HepG2 (cell line): ENCODE measurements around the gene RHOT2. TPM values are rescaled to one million over a fixed set of nuclear protein-coding genes. Genes with fewer than 3 reads are reported as not detected.

Experiments
- ATF6 ChIP-seq: sonication (generic); formaldehyde crosslinking; conservative IDR thresholded peaks from 2 replicates; pipeline ENCODE4 v1.4.0; 2020; ENCODE audit warnings: missing genetic modification reagents
- HDAC1 ChIP-seq: sonication (generic); formaldehyde crosslinking; IDR thresholded peaks from 2 replicates; pipeline ENCODE4 v1.5.1; 2020; ENCODE audit warnings: mild to moderate bottlenecking, missing genetic modification reagents
- ISL2 ChIP-seq: sonication (generic); formaldehyde crosslinking; IDR thresholded peaks from 2 replicates; pipeline ENCODE4 v1.5.0; 2020; ENCODE audit warnings: missing genetic modification reagents
- MLLT10 ChIP-seq: sonication (generic); formaldehyde crosslinking; IDR thresholded peaks from 2 replicates; pipeline ENCODE4 v1.4.0; 2020; ENCODE audit warnings: missing genetic modification reagents
- NFYB ChIP-seq: sonication (generic); formaldehyde crosslinking; IDR thresholded peaks from 2 replicates; pipeline ENCODE4 v1.4.0; 2020; ENCODE audit warnings: missing genetic modification reagents
- PRDM4 ChIP-seq: sonication (generic); formaldehyde crosslinking; IDR thresholded peaks from 2 replicates; pipeline ENCODE4 v1.9.0; 2021; ENCODE audit warnings: missing genetic modification reagents, borderline replicate concordance
- RAD51 ChIP-seq: fragments of 450-650 bp; IDR thresholded peaks from 2 replicates; pipeline ENCODE4 v1.6.1; 2016; ENCODE audit warnings: borderline replicate concordance
- RXRB ChIP-seq: IDR thresholded peaks from 2 replicates; pipeline ENCODE4 v1.6.1; 2016; ENCODE audit warnings: borderline replicate concordance, missing genetic modification reagents, missing compliant biosample characterization
- SKIL ChIP-seq: sonication (generic); formaldehyde crosslinking; IDR thresholded peaks from 2 replicates; pipeline ENCODE4 v1.8.0; 2022; ENCODE audit warnings: missing genetic modification reagents, mild to moderate bottlenecking, moderate library complexity, borderline replicate concordance
- SMC3 ChIP-seq: IDR thresholded peaks from 2 replicates; pipeline ENCODE4 v1.6.1; 2011; ENCODE audit warnings: low read length, improper control_type of control experiment
- TAF15 ChIP-seq: fragments of 200-400 bp; formaldehyde crosslinking; IDR thresholded peaks from one replicate; pipeline ENCODE4 v1.6.1; 2018; ENCODE audit warnings: mild to moderate bottlenecking, low read depth, low read length; ENCODE audit not compliant: poor library complexity, severe bottlenecking
- TARDBP ChIP-seq: sonication (generic); formaldehyde crosslinking; IDR thresholded peaks from 2 replicates; pipeline ENCODE4 v1.8.0; 2022; ENCODE audit warnings: mild to moderate bottlenecking, missing genetic modification reagents
- TOE1 ChIP-seq: sonication (generic); formaldehyde crosslinking; IDR thresholded peaks from 2 replicates; pipeline ENCODE4 v1.4.0; 2020; ENCODE audit warnings: mild to moderate bottlenecking, missing genetic modification reagents
- ZNF138 ChIP-seq: sonication (generic); formaldehyde crosslinking; IDR thresholded peaks from 2 replicates; pipeline ENCODE4 v1.5.0; 2020; ENCODE audit warnings: mild to moderate bottlenecking, low read depth, missing genetic modification reagents
- ZNF234 ChIP-seq: sonication (generic); formaldehyde crosslinking; conservative IDR thresholded peaks from 2 replicates; pipeline ENCODE4 v1.5.1; 2020; ENCODE audit warnings: mild to moderate bottlenecking, missing genetic modification reagents
- ZNF382 ChIP-seq: sonication (generic); formaldehyde crosslinking; IDR thresholded peaks from 2 replicates; pipeline ENCODE4 v1.5.0; 2020; ENCODE audit warnings: missing genetic modification reagents, mild to moderate bottlenecking, borderline replicate concordance
- ZNF44 ChIP-seq: sonication (generic); formaldehyde crosslinking; IDR thresholded peaks from 2 replicates; pipeline ENCODE4 v1.5.1; 2020; ENCODE audit warnings: mild to moderate bottlenecking, missing genetic modification reagents
- ZNF501 ChIP-seq: sonication (generic); formaldehyde crosslinking; IDR thresholded peaks from 2 replicates; pipeline ENCODE4 v1.5.1; 2020; ENCODE audit warnings: mild to moderate bottlenecking, moderate library complexity, missing genetic modification reagents
- ZNF670 ChIP-seq: sonication (generic); formaldehyde crosslinking; IDR thresholded peaks from 2 replicates; pipeline ENCODE4 v1.8.0; 2022; ENCODE audit warnings: mild to moderate bottlenecking, missing genetic modification reagents, borderline replicate concordance
- ZNF7 ChIP-seq: IDR thresholded peaks from 2 replicates; pipeline ENCODE4 v1.6.1; 2016; ENCODE audit warnings: missing biosample characterization, missing genetic modification reagents
- polyA plus RNA-seq, 8 experiments: library from polyadenylated mRNA; depleted of rRNA in 3 of 8; stranded (reverse) in 7 of 8; unstranded in 1 of 8; fragments of >200 nt; fragmentation: Illumina TruSeq in 4 of 8; extraction: Trizol in 4 of 8; gene quantifications; 2 replicates each; pipeline versions ENCODE4 v1.2.1 to v1.2.3, GENCODE V29; 2011 to 2016; ENCODE audit warnings: low read depth in 4 of 8, missing spikeins in 1 of 8, mixed read lengths in 1 of 8; ENCODE audit not compliant: insufficient read depth in 1 of 8
- total RNA-seq, 5 experiments: library from RNA; depleted of rRNA; stranded (reverse); fragments of >200 nt; fragmentation: Illumina TruSeq; extraction: Trizol; gene quantifications; 2 replicates each; pipeline ENCODE4 v1.2.3, GENCODE V29; 2016; ENCODE audit warnings: low read depth in 1 of 5
- TF ChIP-seq, protein P1 (sequence below): sonication (generic); formaldehyde crosslinking; IDR thresholded peaks from 2 replicates; pipeline ENCODE4 v1.4.0; 2020; ENCODE audit warnings: missing genetic modification reagents

The RHOT2 gene
- total and polyA plus RNA-seq, 2 of the 13 experiments (the other 11 are each of a cell fraction or from before 2014, with no cell fraction given): 63.6 to 76.9 TPM

DNA sequence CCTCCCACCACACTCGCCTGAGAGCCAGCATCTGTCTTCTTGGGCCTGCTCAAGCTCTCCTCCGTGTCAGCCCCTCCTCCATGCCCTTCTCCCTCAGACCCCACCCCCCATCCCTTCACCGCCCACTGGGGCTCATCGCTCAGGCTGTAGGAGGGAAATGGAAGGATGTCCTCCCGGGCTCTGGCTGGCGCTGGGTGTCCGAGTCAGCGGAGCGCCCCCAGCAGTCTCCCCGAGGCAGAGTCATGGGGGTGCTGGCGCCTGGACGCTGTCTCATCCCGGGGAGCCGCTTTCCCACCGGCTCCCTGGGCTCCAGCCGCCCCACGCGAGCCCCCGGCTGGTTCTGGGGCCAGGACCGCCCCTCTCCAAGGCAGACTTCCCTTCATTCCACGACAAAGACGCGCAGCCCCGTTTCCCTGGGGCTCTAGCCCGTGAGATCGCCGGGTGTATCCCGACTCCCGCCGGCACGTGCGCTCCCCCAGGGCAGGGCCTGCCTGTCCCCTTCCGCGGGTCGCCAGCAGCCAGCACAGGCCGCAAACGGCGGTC is 52.6 kb downstream of the RHOT2 start (continued):
- TF ChIP-seq PRDM4 (CRISPR knock-in tag) (no peak), ZNF670 (no peak), ISL2 (CRISPR knock-in tag) (no peak), ZNF44 (CRISPR knock-in tag) (no peak), SKIL (CRISPR knock-in tag) (0 out of 2 replicates have a peak, but pooled peaks have one; percentile 45), ZNF138 (CRISPR knock-in tag) (no peak; the same call in 1 of the 2 replicates), RAD51 (no peak), HDAC1 (CRISPR knock-in tag) (no peak), ZNF7 (CRISPR knock-in tag) (no peak), TAF15 (peak; percentile 39), ZNF501 (CRISPR knock-in tag) (no peak; the same call in 1 of the 2 replicates), SMC3 (no peak), ATF6 (no peak), TARDBP (CRISPR knock-in tag) (no peak), RXRB (CRISPR knock-in tag) (no peak), ZNF234 (CRISPR knock-in tag) (no peak), ZNF382 (CRISPR knock-in tag) (no peak), MLLT10 (CRISPR knock-in tag) (no peak), TOE1 (CRISPR knock-in tag) (no peak), NFYB (no peak)
- TF ChIP-seq, protein P1, sequence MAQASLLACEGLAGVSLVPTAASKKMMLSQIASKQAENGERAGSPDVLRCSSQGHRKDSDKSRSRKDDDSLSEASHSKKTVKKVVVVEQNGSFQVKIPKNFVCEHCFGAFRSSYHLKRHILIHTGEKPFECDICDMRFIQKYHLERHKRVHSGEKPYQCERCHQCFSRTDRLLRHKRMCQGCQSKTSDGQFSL (CRISPR knock-in tag): no peak
